ENCODE results near the gene TOGARAM2. TPM values are rescaled to one million over a fixed set of nuclear protein-coding genes. Genes with fewer than 3 reads are reported as not detected.

Gene TOGARAM2
- total and polyA plus RNA-seq, 2 donors, result 0.90 to 3.3 TPM

- H3K4me3 ChIP-seq (ENCODE audit: low read length in 2 of 2), result no peak overlapping the region
- H3K27me3 ChIP-seq (ENCODE audit: control insufficient read depth in 2 of 2, insufficient read depth in 1 of 2, low read length in 1 of 2), result no peaks in the 10 kb centered on the region
- no peak for DNase-seq (ENCODE audit: low read depth in 6 of 9, low spot score in 9 of 9)
- peaks cover 2 to 6% of the 10 kb centered on the region in 2 donors for H3K4me1 ChIP-seq (ENCODE audit: control insufficient read depth in 2 of 2, insufficient read depth in 2 of 2, low read length in 2 of 2)
- H3K9me3 ChIP-seq (ENCODE audit: control insufficient read depth in 2 of 2, insufficient read depth in 1 of 2, low read length in 1 of 2), result no peaks in the 10 kb centered on the region
- no peaks in the 10 kb centered on the region for H3K36me3 ChIP-seq (ENCODE audit: control insufficient read depth in 2 of 2, insufficient read depth in 2 of 2, low read length in 1 of 2)
- 80% methylated on average over 7 of the region's 7 CpGs for WGBS
- H3K27ac ChIP-seq (ENCODE audit: low read depth in 1 of 2, low read length in 1 of 2), result no peak overlapping the region
These were observed 86.0 kb downstream of the TOGARAM2 start for GRCh38 chr2:29066997-29067605.

- no peaks in the 10 kb centered on the region for H3K36me3 ChIP-seq (ENCODE audit: control insufficient read depth in 2 of 2, insufficient read depth in 2 of 2, low read length in 1 of 2)
- peaks cover 5 to 9% of the 10 kb centered on the region in 2 donors for H3K4me1 ChIP-seq (ENCODE audit: control insufficient read depth in 2 of 2, insufficient read depth in 2 of 2, low read length in 2 of 2)
- no peak overlapping the region for H3K27ac ChIP-seq (ENCODE audit: low read depth in 1 of 2, low read length in 1 of 2)
- no peak for DNase-seq (ENCODE audit: low read depth in 6 of 9, low spot score in 9 of 9)
- 93% methylated on average over 7 of the region's 7 CpGs for WGBS
- H3K4me3 ChIP-seq (ENCODE audit: low read length in 2 of 2), result no peak overlapping the region
- no peaks in the 10 kb centered on the region for H3K9me3 ChIP-seq (ENCODE audit: control insufficient read depth in 2 of 2, insufficient read depth in 1 of 2, low read length in 1 of 2)
- H3K27me3 ChIP-seq (ENCODE audit: control insufficient read depth in 2 of 2, insufficient read depth in 1 of 2, low read length in 1 of 2), result no peaks in the 10 kb centered on the region
These were observed 87.4 kb downstream of the TOGARAM2 start for GRCh38 chr2:29068513-29068912.

- Histone ChIP-seq H3K4me3 (ENCODE audit: low read length in 2 of 2) (no peak overlapping the region), H3K27me3 (ENCODE audit: control insufficient read depth in 2 of 2, insufficient read depth in 1 of 2, low read length in 1 of 2) (no peaks in the 10 kb centered on the region), H3K4me1 (ENCODE audit: control insufficient read depth in 2 of 2, insufficient read depth in 2 of 2, low read length in 2 of 2) (peaks cover 5 to 9% of the 10 kb centered on the region in 2 donors), H3K9me3 (ENCODE audit: control insufficient read depth in 2 of 2, insufficient read depth in 1 of 2, low read length in 1 of 2) (no peaks in the 10 kb centered on the region), H3K36me3 (ENCODE audit: control insufficient read depth in 2 of 2, insufficient read depth in 2 of 2, low read length in 1 of 2) (no peaks in the 10 kb centered on the region), H3K27ac (ENCODE audit: low read depth in 1 of 2, low read length in 1 of 2) (no peak overlapping the region)
- no peak for DNase-seq (ENCODE audit: low read depth in 6 of 9, low spot score in 9 of 9)
- 98% methylated on average over 12 of the region's 12 CpGs for WGBS
These were observed 89.4 kb downstream of the TOGARAM2 start for GRCh38 chr2:29070526-29070925.

- no peak for DNase-seq (ENCODE audit: low read depth in 6 of 9, low spot score in 9 of 9)
- H3K27me3 ChIP-seq (ENCODE audit: control insufficient read depth in 2 of 2, insufficient read depth in 1 of 2, low read length in 1 of 2), result no peaks in the 10 kb centered on the region
- no peak overlapping the region for H3K27ac ChIP-seq (ENCODE audit: low read depth in 1 of 2, low read length in 1 of 2)
- H3K4me3 ChIP-seq (ENCODE audit: low read length in 2 of 2), result no peak overlapping the region
- 91% methylated on average over 19 of the region's 19 CpGs for WGBS
- H3K36me3 ChIP-seq (ENCODE audit: control insufficient read depth in 2 of 2, insufficient read depth in 2 of 2, low read length in 1 of 2), result no peaks in the 10 kb centered on the region
- peaks cover 5 to 9% of the 10 kb centered on the region in 2 donors for H3K4me1 ChIP-seq (ENCODE audit: control insufficient read depth in 2 of 2, insufficient read depth in 2 of 2, low read length in 2 of 2)
- H3K9me3 ChIP-seq (ENCODE audit: control insufficient read depth in 2 of 2, insufficient read depth in 1 of 2, low read length in 1 of 2), result no peaks in the 10 kb centered on the region
These were observed 90.2 kb downstream of the TOGARAM2 start for GRCh38 chr2:29071032-29071975.

DNA sequence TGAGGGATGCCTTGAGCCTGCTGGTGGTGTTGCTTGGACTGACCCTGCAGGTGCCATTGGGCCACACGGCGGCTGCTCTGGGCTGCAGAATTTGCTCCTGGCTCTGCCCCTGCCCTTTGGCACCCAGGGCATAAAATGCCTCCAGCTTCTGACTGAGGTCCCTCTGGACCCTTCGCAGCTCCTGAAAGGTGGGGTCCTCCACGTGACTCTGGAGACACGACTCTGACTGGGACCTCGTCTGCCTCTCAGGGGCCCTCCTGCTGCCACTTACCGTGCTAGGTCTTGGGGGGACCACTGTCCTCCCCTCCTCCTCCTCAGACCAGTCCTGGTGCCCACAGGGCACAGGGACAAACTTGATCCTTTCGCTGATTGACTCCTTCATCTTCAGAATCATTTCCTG, 91.2 kb downstream of the TOGARAM2 start:
- no peak overlapping the region for H3K4me3 ChIP-seq (ENCODE audit: low read length in 2 of 2)
- no peaks in the 10 kb centered on the region for H3K36me3 ChIP-seq (ENCODE audit: control insufficient read depth in 2 of 2, insufficient read depth in 2 of 2, low read length in 1 of 2)
- H3K27me3 ChIP-seq (ENCODE audit: control insufficient read depth in 2 of 2, insufficient read depth in 1 of 2, low read length in 1 of 2), result no peaks in the 10 kb centered on the region
- no peak for DNase-seq (ENCODE audit: low read depth in 6 of 9, low spot score in 9 of 9)
- WGBS, result 90% methylated on average over 8 of the region's 8 CpGs
- peaks cover 3 to 6% of the 10 kb centered on the region in 2 donors for H3K4me1 ChIP-seq (ENCODE audit: control insufficient read depth in 2 of 2, insufficient read depth in 2 of 2, low read length in 2 of 2)
- H3K9me3 ChIP-seq (ENCODE audit: control insufficient read depth in 2 of 2, insufficient read depth in 1 of 2, low read length in 1 of 2), result no peaks in the 10 kb centered on the region
- H3K27ac ChIP-seq (ENCODE audit: low read depth in 1 of 2, low read length in 1 of 2), result no peak overlapping the region

DNA sequence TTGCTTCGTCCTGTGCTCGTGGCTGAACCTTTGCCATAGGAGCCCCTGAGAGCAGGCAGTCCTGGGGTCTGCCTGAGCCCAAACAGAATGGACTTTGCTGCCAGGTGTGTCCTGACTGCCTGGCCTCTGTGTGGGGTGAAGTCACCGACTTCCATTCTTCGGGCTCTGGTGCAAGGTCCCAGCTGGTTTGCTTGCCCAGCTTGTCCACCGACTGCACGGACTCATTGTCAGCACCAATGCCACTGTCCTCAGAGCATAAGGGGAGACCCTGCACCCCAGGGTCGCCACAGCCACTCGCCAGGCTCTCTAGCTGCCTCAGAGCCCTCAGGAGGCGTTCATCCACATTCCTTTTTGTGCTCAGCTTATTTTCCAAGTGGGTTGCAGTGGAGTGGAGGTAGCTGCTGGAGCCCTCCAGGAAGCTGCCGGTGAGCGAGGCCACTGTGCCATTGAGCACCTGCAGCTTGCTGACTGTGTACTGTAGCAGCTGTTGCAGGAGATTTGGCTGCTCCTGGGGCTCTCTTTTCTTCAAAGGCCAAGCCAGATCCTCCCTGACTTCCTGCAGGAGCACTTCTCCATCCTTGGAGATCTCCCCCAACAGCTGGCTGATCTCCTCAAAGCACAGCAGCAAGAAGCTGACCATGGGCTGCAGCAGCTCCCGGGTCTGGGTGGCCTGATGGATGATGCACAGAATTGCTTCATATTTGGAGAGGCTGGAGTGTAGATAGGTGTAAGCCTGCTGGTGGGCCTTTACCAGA, 92.0 kb downstream of the TOGARAM2 start:
- no peak overlapping the region for H3K27ac ChIP-seq (ENCODE audit: low read depth in 1 of 2, low read length in 1 of 2)
- 93% methylated on average over 12 of the region's 12 CpGs for WGBS
- no peaks in the 10 kb centered on the region for H3K27me3 ChIP-seq (ENCODE audit: control insufficient read depth in 2 of 2, insufficient read depth in 1 of 2, low read length in 1 of 2)
- H3K9me3 ChIP-seq (ENCODE audit: control insufficient read depth in 2 of 2, insufficient read depth in 1 of 2, low read length in 1 of 2), result no peaks in the 10 kb centered on the region
- no peak overlapping the region for H3K4me3 ChIP-seq (ENCODE audit: low read length in 2 of 2)
- H3K36me3 ChIP-seq (ENCODE audit: control insufficient read depth in 2 of 2, insufficient read depth in 2 of 2, low read length in 1 of 2), result no peaks in the 10 kb centered on the region
- H3K4me1 ChIP-seq (ENCODE audit: control insufficient read depth in 2 of 2, insufficient read depth in 2 of 2, low read length in 2 of 2), result peaks cover 3 to 6% of the 10 kb centered on the region in 2 donors
- peak in 1 of 9 donors; percentile 32 for DNase-seq (ENCODE audit: low read depth in 6 of 9, low spot score in 9 of 9)

GRCh38 chr2:29073933-29074332, 92.8 kb downstream of the TOGARAM2 start:
- Histone ChIP-seq H3K36me3 (ENCODE audit: control insufficient read depth in 2 of 2, insufficient read depth in 2 of 2, low read length in 1 of 2) (no peaks in the 10 kb centered on the region), H3K27ac (ENCODE audit: low read depth in 1 of 2, low read length in 1 of 2) (peak overlapping the region in 1 of 2 donors; percentile 2), H3K4me1 (ENCODE audit: control insufficient read depth in 2 of 2, insufficient read depth in 2 of 2, low read length in 2 of 2) (peaks cover 3 to 6% of the 10 kb centered on the region in 2 donors), H3K9me3 (ENCODE audit: control insufficient read depth in 2 of 2, insufficient read depth in 1 of 2, low read length in 1 of 2) (no peaks in the 10 kb centered on the region), H3K27me3 (ENCODE audit: control insufficient read depth in 2 of 2, insufficient read depth in 1 of 2, low read length in 1 of 2) (no peaks in the 10 kb centered on the region), H3K4me3 (ENCODE audit: low read length in 2 of 2) (no peak overlapping the region)
- 88% methylated on average over 4 of the region's 4 CpGs for WGBS
- DNase-seq (ENCODE audit: low read depth in 6 of 9, low spot score in 9 of 9), result no peak

GRCh38 chr2:29074411-29074810, 93.3 kb downstream of the TOGARAM2 start, which contains the start of gene PCARE:
PCARE (minus strand) TSS chr2:29074523; CDS start chr2:29074261, 262 bp downstream.
- Histone ChIP-seq H3K27me3 (ENCODE audit: control insufficient read depth in 2 of 2, insufficient read depth in 1 of 2, low read length in 1 of 2) (no peaks in the 10 kb centered on the region), H3K4me3 (ENCODE audit: low read length in 2 of 2) (no peak within 1 kb of the TSS), H3K36me3 (ENCODE audit: control insufficient read depth in 2 of 2, insufficient read depth in 2 of 2, low read length in 1 of 2) (no peaks in the 10 kb centered on the region), H3K4me1 (ENCODE audit: control insufficient read depth in 2 of 2, insufficient read depth in 2 of 2, low read length in 2 of 2) (peaks cover 3 to 6% of the 10 kb centered on the region in 2 donors), H3K9me3 (ENCODE audit: control insufficient read depth in 2 of 2, insufficient read depth in 1 of 2, low read length in 1 of 2) (no peaks in the 10 kb centered on the region), H3K27ac (ENCODE audit: low read depth in 1 of 2, low read length in 1 of 2) (peak within 1 kb of the TSS in 1 of 2 donors; percentile 2)
- 97% methylated on average over 8 of the region's 8 CpGs for WGBS
- no peak for DNase-seq (ENCODE audit: low read depth in 6 of 9, low spot score in 9 of 9)

Measured in thymus (tissue), 11 donors.